CD4-positive, alpha-beta T cell treated with Interferon alpha-2 for 1 hour (primary cell): ENCODE data around the gene COMMD3.
"Not testable (repeated sequence)": the region's sequence is repeated elsewhere in the genome, so short reads cannot be mapped to it uniquely, and the experiment has no call there.

Source experiments
- DNase-seq, 2 donors: peaks; one replicate each; pipeline ENCODE4 v3.0.0-alpha.2; 2020 to 2022

The COMMD3 gene

GRCh38 chr10:22316286-22317075 lies at the start of gene COMMD3:
TSS of gene COMMD3 (plus strand) at chr10:22316388. CDS start at chr10:22316418, 30 bp downstream.
- DNase-seq: peak; percentile 73 to 82

- no peak for DNase-seq
These were observed 47.7 kb upstream of the COMMD3 start for GRCh38 chr10:22268503-22268902.

GRCh38 chr10:22271786-22272185 lies 44.4 kb upstream of the COMMD3 start:
- no peak for DNase-seq

GRCh38 chr10:22278441-22278782 lies 37.8 kb upstream of the COMMD3 start:
- DNase-seq: no peak

- no peak for DNase-seq
These were observed 36.1 kb upstream of the COMMD3 start for GRCh38 chr10:22280078-22280477.

- no peak for DNase-seq
These were observed 31.1 kb upstream of the COMMD3 start for GRCh38 chr10:22285130-22285529.

GRCh38 chr10:22293747-22294404 lies 22.3 kb upstream of the COMMD3 start:
- DNase-seq: no peak

- DNase-seq: no peak
These were observed 21.5 kb upstream of the COMMD3 start for GRCh38 chr10:22294694-22295093.

- no peak for DNase-seq
These were observed 15.0 kb upstream of the COMMD3 start for GRCh38 chr10:22301193-22301592.

GRCh38 chr10:22303461-22303860 lies 12.7 kb upstream of the COMMD3 start:
- DNase-seq: no peak

GRCh38 chr10:22305721-22306120 lies 10.5 kb upstream of the COMMD3 start:
- DNase-seq: no peak

GRCh38 chr10:22308390-22308789 lies 7.8 kb upstream of the COMMD3 start:
- DNase-seq: no peak

GRCh38 chr10:22309180-22310000 lies 6.8 kb upstream of the COMMD3 start:
- DNase-seq: no peak

- not testable (repeated sequence) for DNase-seq
These were observed 6.2 kb upstream of the COMMD3 start for GRCh38 chr10:22310012-22310411.

- no peak for DNase-seq
These were observed 5.3 kb upstream of the COMMD3 start for GRCh38 chr10:22310928-22311327.

GRCh38 chr10:22314852-22315251 lies 1.3 kb upstream of the COMMD3 start:
- DNase-seq: no peak

GRCh38 chr10:22315455-22316285 lies 518 bp upstream of the COMMD3 start:
- no peak for DNase-seq

- DNase-seq: peak in 1 of 2 donors; percentile 40
These were observed 835 bp downstream of the COMMD3 start for GRCh38 chr10:22317076-22317370.

- DNase-seq: no peak
These were observed 1.8 kb downstream of the COMMD3 start for GRCh38 chr10:22317771-22318565.

- no peak for DNase-seq
These were observed 2.6 kb downstream of the COMMD3 start for GRCh38 chr10:22318772-22319171.

- DNase-seq: no peak
These were observed 3.4 kb downstream of the COMMD3 start for GRCh38 chr10:22319547-22319979.

GRCh38 chr10:22319980-22320558 lies 3.9 kb downstream of the COMMD3 start:
- DNase-seq: peak in 1 of 2 donors; percentile 26
